Suppressor macrophage treated with lipopolysaccharide for 1 hour (primary cell): ENCODE data around the gene SNCA.

Experiments
- DNase-seq, 3 donors: peaks; one replicate each; pipeline ENCODE4 v3.0.0-alpha.2; 2020 to 2022

The SNCA gene

GRCh38 chr4:89813197-89813596 lies 23.8 kb downstream of the SNCA start:
- DNase-seq, result no peak

DNA sequence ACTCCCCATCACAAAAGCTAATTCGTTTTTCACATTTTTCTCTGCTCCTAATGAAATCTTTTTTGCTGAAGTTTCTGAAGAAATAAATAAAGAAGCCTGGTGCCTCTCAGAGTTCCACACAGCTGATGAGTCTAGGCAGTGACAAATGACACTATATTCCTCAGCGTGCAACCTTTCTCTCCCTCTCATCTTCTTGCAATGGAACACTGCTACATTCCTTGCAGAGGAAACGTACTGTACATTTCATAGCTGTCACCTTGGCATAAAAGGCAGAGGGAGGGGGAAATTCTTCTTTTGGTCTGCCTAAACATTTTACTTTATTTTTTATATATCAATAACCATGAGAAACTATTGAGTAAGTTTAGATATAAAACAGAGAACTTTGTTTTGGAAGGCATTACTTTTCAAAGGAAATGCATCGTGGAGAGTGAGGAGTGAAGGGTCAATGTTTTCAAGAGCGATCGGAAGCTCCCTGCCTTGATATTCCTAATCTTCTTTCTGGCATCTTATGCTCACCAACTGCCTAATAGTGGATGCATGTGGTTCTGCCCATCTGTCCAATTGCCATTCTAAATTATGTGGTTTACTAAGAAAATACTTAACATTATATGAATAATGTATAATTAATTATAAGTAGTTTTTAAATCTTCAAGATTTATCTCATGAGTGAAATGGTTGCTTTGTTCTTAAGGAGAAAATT lies 29.4 kb downstream of the SNCA start:
- DNase-seq, result no peak

GRCh38 chr4:89805297-89805696 lies 31.7 kb downstream of the SNCA start:
- DNase-seq, result no peak

GRCh38 chr4:89803915-89804314 lies 33.0 kb downstream of the SNCA start:
- DNase-seq, result no peak

- DNase-seq, result no peak
These were observed 33.9 kb downstream of the SNCA start for GRCh38 chr4:89803036-89803435.

GRCh38 chr4:89800527-89801103 lies 36.3 kb downstream of the SNCA start:
- DNase-seq, result no peak

DNA sequence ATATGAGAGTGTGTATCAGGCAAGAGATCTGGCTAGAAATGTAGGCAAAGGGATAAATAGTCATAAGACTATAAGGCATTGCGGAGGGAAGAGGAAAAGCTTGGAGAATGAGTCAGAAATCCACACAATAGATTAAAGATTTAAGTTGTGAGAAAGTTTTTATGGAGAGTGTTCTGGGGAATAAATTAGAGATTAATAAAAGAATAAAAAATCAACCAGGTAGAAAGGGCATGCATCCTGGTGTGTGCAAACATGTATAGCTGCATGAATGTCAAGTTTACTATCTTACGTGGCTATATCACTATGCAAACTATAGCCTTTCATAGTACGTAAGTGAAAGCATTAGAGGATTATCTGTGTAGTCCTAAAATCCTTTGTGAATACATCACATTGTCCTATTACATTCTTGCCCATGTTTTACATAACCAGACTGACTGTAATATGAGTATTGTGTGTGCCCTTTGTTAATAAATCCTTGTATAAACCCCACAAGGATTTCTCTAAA lies 36.9 kb downstream of the SNCA start:
- DNase-seq, result no peak

DNA sequence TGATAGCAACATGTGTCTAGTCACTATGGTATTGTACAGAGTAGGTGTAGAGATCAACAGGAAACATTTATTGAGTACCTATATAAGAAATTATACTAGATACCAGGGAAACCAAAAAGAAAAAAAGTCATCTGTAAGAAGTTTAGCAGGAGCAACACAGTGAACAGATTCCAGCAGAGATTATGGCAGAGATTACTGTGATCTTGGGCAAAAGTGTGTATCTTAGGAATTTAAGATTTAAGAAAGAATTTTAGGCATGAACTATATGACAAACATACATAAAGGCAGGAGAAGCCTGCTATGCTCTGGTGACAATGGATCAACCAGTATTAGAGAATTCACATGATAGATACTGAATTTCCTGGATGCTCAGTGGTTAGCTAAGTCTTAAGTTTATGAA lies 37.9 kb downstream of the SNCA start:
- no peak for DNase-seq

- no peak for DNase-seq
These were observed 39.8 kb downstream of the SNCA start for GRCh38 chr4:89797117-89797516.

- peak in 1 of 3 donors; percentile 2 for DNase-seq
These were observed 48.5 kb downstream of the SNCA start for GRCh38 chr4:89788206-89789072.

DNA sequence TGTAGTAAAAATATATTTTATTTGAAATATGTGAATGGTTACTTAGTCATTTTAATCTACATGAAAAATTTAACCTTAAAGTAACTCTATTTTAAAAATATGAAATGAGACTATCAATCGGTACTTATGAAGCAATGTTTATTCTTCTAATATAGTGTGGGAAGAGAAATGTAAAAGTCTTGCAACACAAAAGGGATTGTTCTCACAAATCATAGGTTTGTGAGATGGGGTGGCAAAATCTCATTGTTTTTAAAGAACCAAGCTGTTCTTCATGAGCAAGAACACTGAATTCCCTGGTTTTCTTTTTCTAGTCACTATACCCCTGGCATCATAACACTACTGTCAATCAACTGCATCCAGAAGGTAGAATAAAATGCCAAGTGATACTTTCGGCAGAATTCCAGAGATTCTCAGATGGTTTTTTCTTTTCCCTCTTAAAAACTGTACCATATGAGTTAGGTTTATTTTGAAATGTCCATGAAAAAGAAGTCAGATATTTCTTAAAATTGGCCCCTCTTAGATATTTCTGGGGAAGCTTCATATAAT lies 52.2 kb downstream of the SNCA start:
- no peak for DNase-seq

- DNase-seq, result no peak
These were observed 55.6 kb downstream of the SNCA start for GRCh38 chr4:89781321-89781720.

DNA sequence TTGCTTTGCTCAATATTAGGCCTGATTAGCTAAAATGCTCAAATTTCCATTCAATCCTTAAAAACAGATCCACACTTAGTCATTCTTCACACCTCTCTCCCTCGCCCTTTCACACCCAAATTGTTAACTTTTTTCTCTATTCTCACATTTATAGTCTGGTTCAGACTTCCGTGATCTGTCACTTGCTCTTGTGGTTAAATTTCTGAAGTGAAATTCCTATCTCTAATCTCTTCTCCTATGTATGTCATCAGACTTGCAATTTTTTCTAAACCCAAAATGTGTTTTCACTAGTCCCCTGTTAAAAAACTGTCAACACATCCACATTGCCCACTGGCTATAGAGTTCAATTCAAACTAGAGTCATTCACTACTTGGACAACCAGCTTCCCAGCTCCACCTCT lies 63.2 kb downstream of the SNCA start:
- DNase-seq, result no peak

- no peak for DNase-seq
These were observed 67.1 kb downstream of the SNCA start for GRCh38 chr4:89769856-89770255.

- DNase-seq, result no peak
These were observed 69.0 kb downstream of the SNCA start for GRCh38 chr4:89767924-89768323.

DNA sequence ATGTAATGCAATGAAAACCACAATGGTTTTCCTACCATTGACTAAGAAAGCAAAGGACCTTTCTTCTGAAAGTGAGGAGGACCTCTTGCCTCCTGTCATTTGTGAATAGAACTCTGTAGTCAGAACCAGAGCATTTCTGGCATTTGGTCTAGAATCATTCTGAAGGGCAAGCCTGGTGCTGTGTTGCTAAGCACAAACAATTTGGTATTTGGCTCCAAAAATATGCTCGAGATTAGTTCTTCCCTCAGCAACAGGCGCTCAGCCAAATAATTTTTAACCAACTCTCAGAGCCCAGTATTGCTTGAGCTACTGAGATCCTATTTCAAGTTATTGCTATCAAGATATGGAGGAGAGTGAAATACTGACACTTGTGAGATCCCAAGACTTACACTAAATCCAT lies 71.0 kb downstream of the SNCA start:
- no peak for DNase-seq

DNA sequence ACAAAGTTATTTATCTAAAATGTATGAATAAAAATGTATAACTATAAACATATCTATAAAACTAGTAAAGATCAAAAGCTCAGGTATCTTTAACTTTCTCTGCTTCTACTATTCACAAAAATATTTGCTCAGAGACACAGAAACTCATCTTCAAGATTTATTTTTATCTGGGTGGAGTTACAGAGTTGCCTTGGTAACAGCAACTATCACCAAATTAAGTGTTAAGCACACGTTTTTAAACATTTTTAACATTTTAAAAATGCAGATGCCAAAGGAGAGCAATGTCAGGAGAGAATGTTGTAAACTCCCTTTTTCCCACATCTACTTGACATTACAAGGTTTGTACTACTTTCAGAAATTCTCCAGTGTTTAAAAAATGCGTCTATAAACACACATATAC lies 71.4 kb downstream of the SNCA start:
- no peak for DNase-seq

GRCh38 chr4:89762311-89762710 lies 74.7 kb downstream of the SNCA start:
- DNase-seq, result no peak

GRCh38 chr4:89759426-89759825 lies 77.5 kb downstream of the SNCA start:
- DNase-seq, result no peak

- no peak for DNase-seq
These were observed 79.7 kb downstream of the SNCA start for GRCh38 chr4:89757154-89757719.

DNA sequence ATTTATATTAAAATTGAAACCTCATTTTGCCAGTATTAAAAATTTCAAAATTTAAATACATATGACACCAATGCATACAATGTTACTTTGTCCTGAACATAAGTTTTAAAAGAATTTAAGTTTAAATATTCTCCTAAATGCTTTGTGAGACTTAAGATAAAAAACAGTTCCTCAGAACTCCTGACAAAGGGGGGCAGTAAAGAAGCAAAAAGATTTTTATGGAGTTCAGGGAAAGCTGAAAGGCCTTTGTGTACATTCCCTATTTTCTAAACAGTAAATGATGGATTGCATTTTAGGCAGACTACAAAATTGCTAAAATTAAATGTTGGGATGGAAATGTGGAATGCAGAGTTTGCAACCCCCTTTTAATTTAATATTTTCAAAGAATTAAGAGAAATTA lies 81.7 kb downstream of the SNCA start:
- DNase-seq, result no peak

DNA sequence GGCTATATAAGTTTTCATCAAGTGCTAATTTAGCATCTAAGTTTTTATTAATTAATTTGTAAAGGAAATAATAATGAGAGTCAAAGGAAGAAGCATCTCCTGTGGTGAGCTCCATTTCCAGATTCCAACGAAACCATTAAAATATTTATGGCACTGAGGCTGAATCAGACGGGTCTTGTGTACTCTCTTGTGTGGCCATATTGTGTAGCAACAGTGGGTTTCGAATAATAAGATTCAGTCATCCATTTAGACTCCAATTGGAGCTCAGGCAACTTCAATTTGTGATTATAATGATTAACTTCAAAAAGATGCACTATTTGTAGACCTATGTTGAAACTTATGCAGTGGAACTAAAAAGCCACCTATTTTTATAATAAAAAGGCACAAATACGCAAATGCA lies 82.4 kb downstream of the SNCA start:
- DNase-seq, result no peak

DNA sequence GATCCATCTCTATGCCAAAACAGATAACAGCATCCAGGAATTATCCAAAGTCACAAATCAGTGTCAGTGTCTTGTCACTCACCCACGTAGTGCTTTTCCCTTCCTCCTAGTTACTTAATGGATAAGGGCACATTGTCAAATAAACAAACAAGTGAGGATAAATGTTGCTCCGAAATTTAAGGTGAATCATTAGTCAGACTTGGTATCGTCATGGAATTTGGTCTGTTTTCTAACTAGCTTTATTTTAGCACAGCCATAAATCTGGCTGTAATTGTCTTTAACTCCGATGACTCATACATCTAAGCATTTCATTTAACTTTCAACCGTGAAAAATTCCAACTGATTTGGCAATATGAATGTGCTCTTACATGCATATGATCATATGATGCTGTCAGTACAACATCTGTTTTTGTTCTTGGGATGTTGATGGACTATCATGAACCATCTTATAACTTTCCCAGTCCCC lies 83.3 kb downstream of the SNCA start:
- DNase-seq, result peak; percentile 27 to 58 (median 57)
